Measurements from ENCODE around the gene CCDC106.

- no peak for TF ChIP-seq CTCF (IDR thresholded peaks at IDR 0.05; ENCODE audit: insufficient read depth, low read depth, low read length)
- no peak for TF ChIP-seq EZH2 (IDR thresholded peaks at IDR 0.05; ENCODE audit: insufficient read depth, low read length)
These were observed 46.2 kb downstream of the CCDC106 start for GRCh38 chr19:55694241-55694655.
